ENCODE results near the gene PLA2G10. TPM values are rescaled to one million over a fixed set of nuclear protein-coding genes. Genes with fewer than 3 reads are reported as not detected.
"Not testable (repeated sequence)": the region's sequence is repeated elsewhere in the genome, so short reads cannot be mapped to it uniquely, and the experiment has no call there.

The PLA2G10 gene
- total RNA-seq, 1 donor from 2014 or later: 7.1 TPM

DNA sequence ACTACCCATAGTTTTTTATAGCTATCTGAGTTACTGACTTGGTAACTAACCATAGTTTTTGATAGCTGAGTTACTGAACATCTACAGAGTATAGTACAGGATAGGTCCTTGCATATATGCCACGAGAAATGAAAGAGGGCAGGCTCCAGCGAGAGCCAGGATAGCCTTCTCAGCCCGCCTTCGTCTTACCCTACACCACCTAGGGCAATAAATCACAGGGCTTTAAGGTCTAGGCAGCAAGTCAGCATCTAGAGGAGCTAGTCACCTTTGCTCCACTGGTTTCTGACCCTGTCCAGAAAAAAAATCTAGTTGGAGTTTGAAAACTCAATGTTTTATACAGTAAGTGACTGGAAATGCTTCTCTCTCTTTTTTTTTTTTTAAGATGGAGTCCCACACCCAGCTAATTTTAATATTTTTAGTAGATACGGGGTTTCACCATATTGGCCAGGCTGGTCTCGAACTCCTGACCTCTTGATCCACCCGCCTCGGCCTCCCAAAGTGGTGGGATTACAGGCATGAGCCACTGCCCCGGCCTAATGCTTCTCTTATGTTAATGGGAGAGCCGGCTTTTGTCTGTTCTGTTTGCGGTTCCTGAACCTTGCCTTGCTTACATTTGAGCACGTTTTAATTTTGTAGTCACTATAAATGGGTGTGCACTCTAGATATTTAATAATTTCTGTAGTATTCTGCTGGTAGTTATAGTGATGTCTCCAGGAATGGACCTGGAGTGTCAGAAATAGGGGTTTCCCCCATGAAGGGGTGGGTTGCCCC, 58.5 kb downstream of the PLA2G10 start:
- DNase-seq (no peak), ATAC-seq (no peak)
- no peak overlapping the region for H3K4me3 ChIP-seq
- H3K36me3 ChIP-seq: peaks cover 29% of the 10 kb centered on the region
- no peak for TF ChIP-seq CTCF (IDR thresholded peaks at IDR 0.05)
- H3K27me3 ChIP-seq (ENCODE audit: low read depth): no peaks in the 10 kb centered on the region
- no peaks in the 10 kb centered on the region for H3K9me3 ChIP-seq
- intact Hi-C loops (cut with DNase I): no loop called here
- H3K27ac ChIP-seq: peak overlapping the region; percentile 93
- peaks cover 43% of the 10 kb centered on the region for H3K4me1 ChIP-seq

DNA sequence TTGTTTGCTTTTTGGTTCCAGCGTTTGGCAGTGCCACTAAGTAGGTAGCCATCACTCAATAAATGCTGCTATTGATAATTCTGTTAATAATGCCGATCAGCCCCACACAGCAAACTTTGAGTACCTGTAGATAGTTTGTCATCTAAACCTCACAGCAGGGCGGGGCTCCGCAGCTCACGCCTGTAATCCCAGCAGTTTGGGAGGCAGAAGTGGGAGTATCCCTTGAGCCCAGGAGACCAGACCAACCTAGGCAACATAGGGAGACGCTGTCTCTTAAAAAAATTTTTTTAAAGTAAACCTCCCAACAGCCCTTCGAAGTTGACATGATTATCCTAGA, 59.8 kb downstream of the PLA2G10 start:
- no peak for TF ChIP-seq CTCF (IDR thresholded peaks at IDR 0.05)
- intact Hi-C loops (cut with DNase I): no loop called here
- Histone ChIP-seq H3K36me3 (peaks cover 17% of the 10 kb centered on the region), H3K4me1 (peaks cover 44% of the 10 kb centered on the region), H3K27ac (peak overlapping the region; percentile 93), H3K27me3 (ENCODE audit: low read depth) (no peaks in the 10 kb centered on the region), H3K9me3 (no peaks in the 10 kb centered on the region), H3K4me3 (peak overlapping the region; percentile 98)
- no peak for ATAC-seq
- no peak for DNase-seq

DNA sequence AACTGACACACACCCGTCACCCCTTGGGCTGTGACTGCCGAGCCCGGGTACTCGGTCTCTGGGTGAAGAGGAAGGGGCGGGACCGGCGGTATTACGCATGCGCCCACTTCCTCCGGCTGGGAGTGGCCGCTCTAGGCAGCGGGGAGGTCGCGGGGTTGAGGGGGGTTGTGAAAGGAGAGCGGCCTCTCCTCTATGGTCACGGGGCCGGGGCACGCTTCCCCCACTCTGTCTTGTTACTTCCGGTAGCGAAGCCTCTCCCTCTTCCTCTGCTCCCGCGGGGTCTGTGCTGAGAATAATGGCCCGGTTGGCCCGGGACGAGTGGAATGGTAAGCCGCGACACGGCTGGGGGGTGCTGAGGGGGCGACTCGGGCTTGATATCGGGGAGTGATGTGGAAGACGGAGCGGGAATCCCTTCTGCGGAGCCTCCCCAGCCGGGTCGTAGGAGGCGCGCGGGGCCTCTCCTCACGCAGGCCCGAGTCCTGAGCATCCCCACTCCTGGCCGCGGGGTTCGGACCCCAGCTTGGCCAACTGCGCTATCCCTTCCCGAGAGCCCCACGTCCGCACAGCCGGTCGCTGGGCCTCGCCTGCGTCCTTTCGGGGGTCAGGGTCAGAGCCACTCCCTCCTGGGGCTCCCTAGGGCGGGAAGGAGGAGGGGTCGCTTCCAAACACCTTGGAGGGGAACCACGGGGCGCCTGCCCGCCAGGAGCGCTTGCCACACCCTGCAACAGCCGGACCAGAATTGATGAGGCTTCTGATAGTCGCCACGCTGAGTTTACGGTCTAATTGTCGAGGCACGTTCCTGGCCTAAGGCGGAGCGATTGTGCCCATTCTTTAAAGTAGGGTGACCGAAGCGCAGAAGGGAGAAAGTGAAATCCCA, 61.2 kb downstream of the PLA2G10 start, which contains the start of gene BFAR:
BFAR (plus strand) TSS at position 259 of the 877 bp plus-strand sequence. CDS start 11,396 bp downstream, outside the sequence.
- Histone ChIP-seq H3K27me3 (ENCODE audit: low read depth) (no peaks in the 10 kb centered on the region), H3K27ac (peak within 1 kb of the TSS; percentile 93), H3K9me3 (no peaks in the 10 kb centered on the region), H3K4me1 (peaks cover 55% of the 10 kb centered on the region), H3K36me3 (peaks cover 5% of the 10 kb centered on the region), H3K4me3 (peak within 1 kb of the TSS; percentile 98)
- peak; percentile 92 to 94 for ATAC-seq
- TF ChIP-seq CTCF (IDR thresholded peaks at IDR 0.05): no peak
- intact Hi-C loops (cut with DNase I): no loop called here
- peak; percentile 99 for DNase-seq

GRCh38 chr16:14630620-14631330, 63.3 kb downstream of the PLA2G10 start:
- peaks cover 24% of the 10 kb centered on the region for H3K36me3 ChIP-seq
- DNase-seq: peak; percentile 49
- H3K4me1 ChIP-seq: peaks cover 47% of the 10 kb centered on the region
- H3K4me3 ChIP-seq: peak overlapping the region; percentile 73
- intact Hi-C loops (cut with DNase I); ATAC-seq; H3K9me3 ChIP-seq; H3K27me3 ChIP-seq (ENCODE audit: low read depth): not testable (repeated sequence)
- peak overlapping the region; percentile 93 for H3K27ac ChIP-seq

- no peak for TF ChIP-seq CTCF (IDR thresholded peaks at IDR 0.05)
- Histone ChIP-seq H3K36me3 (peaks cover 31% of the 10 kb centered on the region), H3K27me3 (ENCODE audit: low read depth) (no peaks in the 10 kb centered on the region), H3K4me1 (peaks cover 40% of the 10 kb centered on the region), H3K27ac (peak within 1 kb of the TSS; percentile 93), H3K4me3 (peak within 1 kb of the TSS; percentile 73), H3K9me3 (no peaks in the 10 kb centered on the region)
- ATAC-seq: peak; percentile 85 to 91
- peak; percentile 99 for DNase-seq
- intact Hi-C loops (cut with DNase I): no loop called here
These were observed 64.0 kb downstream of the PLA2G10 start, which contains the start of gene PARN for GRCh38 chr16:14629919-14630619. Gene PARN, minus strand, starts transcription at chr16:14630260. Its CDS starts 135 bp downstream, at chr16:14630125.
